Stomach (tissue), 4 donors: ENCODE results near the gene MSH4.

Experiments
- EP300 ChIP-seq: sonication (generic); formaldehyde crosslinking; IDR thresholded peaks from one replicate; pipeline ENCODE4 v1.6.1; 2017; ENCODE audit warnings: antibody characterized with exemption
- POLR2A ChIP-seq, 4 donors: fragments of 450-650 bp; IDR thresholded peaks; one replicate each; pipeline ENCODE4 v1.6.1; 2016; ENCODE audit warnings: antibody characterized with exemption in 4 of 4, control low read depth in 2 of 4, mild to moderate bottlenecking in 1 of 4, moderate library complexity in 1 of 4
- POLR2AphosphoS5 ChIP-seq, 3 donors: sonication (generic); formaldehyde crosslinking; IDR thresholded peaks; one replicate each; pipeline ENCODE4 v1.6.1; 2016; ENCODE audit warnings: antibody characterized with exemption in 3 of 3
- TF ChIP-seq, protein P1 (sequence below), 7 experiments: fragments of 450-650 bp in 4 of 7; fragments of 200-600 bp in 3 of 7; sonication (generic) in 3 of 7; IDR thresholded peaks; one replicate each; pipeline ENCODE4 v1.5.1; 2016 to 2019; ENCODE audit warnings: antibody characterized with exemption in 7 of 7, control low read depth in 2 of 7, mild to moderate bottlenecking in 1 of 7

DNA sequence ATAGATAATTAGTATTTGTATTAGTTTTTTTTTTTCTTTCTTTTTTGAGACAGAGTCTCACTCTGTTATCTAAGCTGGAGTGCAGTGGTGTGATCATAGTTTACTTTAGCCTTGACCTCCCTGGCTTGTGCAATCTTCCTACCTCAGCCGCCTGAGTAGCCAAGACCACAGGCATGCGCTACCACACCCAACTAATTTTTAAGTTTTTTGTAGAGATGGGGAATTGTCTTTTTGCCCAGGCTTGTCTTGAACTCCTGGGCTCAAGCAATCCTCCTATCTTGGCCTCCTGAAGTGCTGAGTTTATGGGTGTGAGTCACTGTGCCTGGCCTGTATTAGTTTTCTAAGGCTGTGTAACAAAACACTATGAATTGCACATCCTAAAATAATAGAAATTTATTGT is 58.3 kb downstream of the MSH4 start:
- TF ChIP-seq, protein P1, sequence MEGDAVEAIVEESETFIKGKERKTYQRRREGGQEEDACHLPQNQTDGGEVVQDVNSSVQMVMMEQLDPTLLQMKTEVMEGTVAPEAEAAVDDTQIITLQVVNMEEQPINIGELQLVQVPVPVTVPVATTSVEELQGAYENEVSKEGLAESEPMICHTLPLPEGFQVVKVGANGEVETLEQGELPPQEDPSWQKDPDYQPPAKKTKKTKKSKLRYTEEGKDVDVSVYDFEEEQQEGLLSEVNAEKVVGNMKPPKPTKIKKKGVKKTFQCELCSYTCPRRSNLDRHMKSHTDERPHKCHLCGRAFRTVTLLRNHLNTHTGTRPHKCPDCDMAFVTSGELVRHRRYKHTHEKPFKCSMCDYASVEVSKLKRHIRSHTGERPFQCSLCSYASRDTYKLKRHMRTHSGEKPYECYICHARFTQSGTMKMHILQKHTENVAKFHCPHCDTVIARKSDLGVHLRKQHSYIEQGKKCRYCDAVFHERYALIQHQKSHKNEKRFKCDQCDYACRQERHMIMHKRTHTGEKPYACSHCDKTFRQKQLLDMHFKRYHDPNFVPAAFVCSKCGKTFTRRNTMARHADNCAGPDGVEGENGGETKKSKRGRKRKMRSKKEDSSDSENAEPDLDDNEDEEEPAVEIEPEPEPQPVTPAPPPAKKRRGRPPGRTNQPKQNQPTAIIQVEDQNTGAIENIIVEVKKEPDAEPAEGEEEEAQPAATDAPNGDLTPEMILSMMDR (IDR thresholded peaks at IDR 0.05) = no peak
- no peak for TF ChIP-seq POLR2AphosphoS5 (IDR thresholded peaks at IDR 0.05)
- no peak for TF ChIP-seq EP300
- no peak for TF ChIP-seq POLR2A (IDR thresholded peaks at IDR 0.05)
